Measurements from ENCODE around the gene PCDH9. TPM values are rescaled to one million over a fixed set of nuclear protein-coding genes. Genes with fewer than 3 reads are reported as not detected.

The PCDH9 gene
- total and polyA plus RNA-seq, 10 donors: 0.24 to 8.1 (median 3.8) TPM

DNA sequence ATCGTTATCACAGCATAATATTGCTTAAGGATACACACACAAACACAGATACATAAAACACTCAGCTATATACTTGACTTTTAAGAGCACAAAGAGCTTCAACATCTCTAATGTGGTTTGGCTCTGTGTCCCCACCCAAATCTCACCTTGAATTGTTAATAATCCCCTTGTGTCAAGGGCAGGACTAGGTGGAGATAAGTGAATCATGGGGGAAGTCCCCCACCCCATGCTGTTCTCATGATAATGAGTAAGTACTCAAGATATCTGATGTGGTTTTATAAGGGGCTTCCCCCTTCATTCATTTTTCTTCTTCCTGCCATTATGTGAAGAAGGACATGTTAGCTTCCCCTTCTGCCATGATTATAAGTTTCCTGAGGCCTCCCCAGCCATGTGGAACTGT, 481.4 kb downstream of the PCDH9 start:
- WGBS, 5 donors: 58 to 79% (median 69%) methylated on average over 1 of the region's 1 CpG
- no peak overlapping the region for H3K4me3 ChIP-seq
- H3K27me3 ChIP-seq (replicated peaks in 1 of 7): no peaks in the 10 kb centered on the region
- no peaks in the 10 kb centered on the region for H3K4me1 ChIP-seq
- no peaks in the 10 kb centered on the region for H3K36me3 ChIP-seq
- H3K9me3 ChIP-seq: peaks cover 0 to 30% (median 16%) of the 10 kb centered on the region in 8 donors
- TF ChIP-seq POLR2A (IDR thresholded peaks at IDR 0.05): no peak
- TF ChIP-seq, protein P1, sequence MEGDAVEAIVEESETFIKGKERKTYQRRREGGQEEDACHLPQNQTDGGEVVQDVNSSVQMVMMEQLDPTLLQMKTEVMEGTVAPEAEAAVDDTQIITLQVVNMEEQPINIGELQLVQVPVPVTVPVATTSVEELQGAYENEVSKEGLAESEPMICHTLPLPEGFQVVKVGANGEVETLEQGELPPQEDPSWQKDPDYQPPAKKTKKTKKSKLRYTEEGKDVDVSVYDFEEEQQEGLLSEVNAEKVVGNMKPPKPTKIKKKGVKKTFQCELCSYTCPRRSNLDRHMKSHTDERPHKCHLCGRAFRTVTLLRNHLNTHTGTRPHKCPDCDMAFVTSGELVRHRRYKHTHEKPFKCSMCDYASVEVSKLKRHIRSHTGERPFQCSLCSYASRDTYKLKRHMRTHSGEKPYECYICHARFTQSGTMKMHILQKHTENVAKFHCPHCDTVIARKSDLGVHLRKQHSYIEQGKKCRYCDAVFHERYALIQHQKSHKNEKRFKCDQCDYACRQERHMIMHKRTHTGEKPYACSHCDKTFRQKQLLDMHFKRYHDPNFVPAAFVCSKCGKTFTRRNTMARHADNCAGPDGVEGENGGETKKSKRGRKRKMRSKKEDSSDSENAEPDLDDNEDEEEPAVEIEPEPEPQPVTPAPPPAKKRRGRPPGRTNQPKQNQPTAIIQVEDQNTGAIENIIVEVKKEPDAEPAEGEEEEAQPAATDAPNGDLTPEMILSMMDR (IDR thresholded peaks at IDR 0.05 in 8 of 11, conservative IDR thresholded peaks at IDR 0.05 in 3 of 11): no peak
- TF ChIP-seq POLR2AphosphoS5 (IDR thresholded peaks at IDR 0.05): no peak
- no peak overlapping the region for H3K27ac ChIP-seq
- intact Hi-C loops (cut with DNase I; ENCODE audit: low total_unique reads): no loop called here
- no peak for DNase-seq

DNA sequence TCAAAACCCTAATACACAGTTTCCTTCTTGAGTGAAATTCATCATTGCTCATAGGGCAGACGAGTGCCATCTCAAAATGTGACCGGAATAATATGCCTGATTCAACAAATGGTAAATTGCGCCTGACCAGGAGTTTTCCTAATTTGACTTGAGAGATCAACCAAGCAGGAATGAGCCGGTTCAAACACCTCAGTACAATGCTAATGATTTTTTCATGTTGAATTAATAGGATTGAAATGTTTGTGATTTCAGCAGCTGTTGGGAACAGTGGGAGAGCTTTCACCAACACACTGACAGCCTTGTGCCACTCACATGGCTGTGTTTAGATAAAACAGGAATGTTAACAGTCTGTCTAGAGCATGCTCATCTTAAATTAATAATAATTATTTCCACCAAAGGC, 484.8 kb downstream of the PCDH9 start:
- H3K4me1 ChIP-seq: no peaks in the 10 kb centered on the region
- H3K9me3 ChIP-seq: peaks cover 0 to 29% (median 16%) of the 10 kb centered on the region in 8 donors
- H3K36me3 ChIP-seq: no peaks in the 10 kb centered on the region
- TF ChIP-seq POLR2AphosphoS5 (IDR thresholded peaks at IDR 0.05) (no peak), POLR2A (IDR thresholded peaks at IDR 0.05) (no peak)
- TF ChIP-seq, protein P1 (IDR thresholded peaks at IDR 0.05 in 8 of 11, conservative IDR thresholded peaks at IDR 0.05 in 3 of 11): no peak
- no peaks in the 10 kb centered on the region for H3K27me3 ChIP-seq (replicated peaks in 1 of 7)
- no peak overlapping the region for H3K27ac ChIP-seq
- DNase-seq: no peak
- H3K4me3 ChIP-seq: no peak overlapping the region
- intact Hi-C loops (cut with DNase I; ENCODE audit: low total_unique reads): no loop called here
- 89 to 98% (median 92%) methylated on average over 4 of the region's 4 CpGs for WGBS, 5 donors

DNA sequence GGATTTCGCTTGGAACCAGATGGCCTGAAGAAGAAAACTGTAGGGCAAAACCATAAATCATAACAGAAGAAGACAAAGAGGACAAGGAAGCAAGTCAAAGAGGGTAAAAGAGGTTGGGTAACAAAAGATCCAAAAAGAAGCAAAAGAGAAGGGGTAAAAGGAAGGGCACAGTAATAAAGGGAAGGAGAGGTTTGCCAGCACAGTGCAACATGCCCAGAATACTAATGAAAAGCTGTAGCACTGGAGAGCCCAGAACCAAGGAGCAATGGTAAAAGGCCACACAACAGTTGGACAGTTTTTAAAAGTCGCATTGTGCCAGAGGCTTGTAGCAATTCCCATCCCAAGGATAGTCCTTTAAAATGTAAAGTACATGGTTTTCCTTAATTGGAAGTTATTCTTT, 506.6 kb downstream of the PCDH9 start:
- Histone ChIP-seq H3K27me3 (replicated peaks in 1 of 7) (no peaks in the 10 kb centered on the region), H3K27ac (no peak overlapping the region), H3K9me3 (no peaks in the 10 kb centered on the region), H3K36me3 (no peaks in the 10 kb centered on the region), H3K4me3 (no peak overlapping the region), H3K4me1 (no peaks in the 10 kb centered on the region)
- 79 to 93% (median 85%) methylated on average over 2 of the region's 2 CpGs for WGBS, 5 donors
- no peak for TF ChIP-seq POLR2A (IDR thresholded peaks at IDR 0.05)
- TF ChIP-seq POLR2AphosphoS5 (IDR thresholded peaks at IDR 0.05): no peak
- TF ChIP-seq, protein P1 (IDR thresholded peaks at IDR 0.05 in 8 of 11, conservative IDR thresholded peaks at IDR 0.05 in 3 of 11): no peak
- DNase-seq: no peak
- intact Hi-C loops (cut with DNase I; ENCODE audit: low total_unique reads): no loop called here

DNA sequence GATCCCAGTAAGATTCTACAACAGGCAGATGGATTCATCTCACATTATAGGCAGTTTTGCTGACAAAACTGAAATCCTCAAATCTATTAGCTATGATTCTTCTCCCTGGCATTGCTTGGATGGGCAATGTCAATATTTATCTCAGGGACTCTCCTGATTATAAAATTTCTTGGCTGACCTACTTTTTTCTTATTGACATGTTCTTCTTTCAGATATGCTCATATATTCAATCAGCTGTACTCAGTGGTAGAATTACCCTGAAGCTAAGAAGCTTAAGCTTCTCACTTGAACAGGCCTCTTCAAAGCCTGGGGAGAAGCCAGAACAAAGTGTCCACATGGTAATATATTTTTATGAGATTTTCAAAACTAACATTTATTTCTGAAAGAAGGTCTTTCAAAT, 513.6 kb downstream of the PCDH9 start:
- TF ChIP-seq, protein P1 (IDR thresholded peaks at IDR 0.05 in 8 of 11, conservative IDR thresholded peaks at IDR 0.05 in 3 of 11): no peak
- no peak for TF ChIP-seq POLR2A (IDR thresholded peaks at IDR 0.05)
- H3K4me3 ChIP-seq: no peak overlapping the region
- no peak overlapping the region for H3K27ac ChIP-seq
- no peaks in the 10 kb centered on the region for H3K9me3 ChIP-seq
- H3K4me1 ChIP-seq: no peaks in the 10 kb centered on the region
- H3K27me3 ChIP-seq (replicated peaks in 1 of 7): no peaks in the 10 kb centered on the region
- H3K36me3 ChIP-seq: no peaks in the 10 kb centered on the region
- DNase-seq: no peak
- intact Hi-C loops (cut with DNase I; ENCODE audit: low total_unique reads): no loop called here
